Neural cell (in vitro differentiated cells): ENCODE measurements around the gene P3R3URF. TPM values are rescaled to one million over a fixed set of nuclear protein-coding genes. Genes with fewer than 3 reads are reported as not detected.

Source experiments
- H2AFZ ChIP-seq: fragments of 200-600, 300-800 bp; sonication (generic), shearing (Covaris generic); 2 replicates; pipeline ENCODE4 v1.6.0; 2014; ENCODE audit warnings: low read depth, mild to moderate bottlenecking, antibody characterized with exemption, low read length, moderate library complexity
- H3F3A ChIP-seq: fragments of 200-600 bp; shearing (Covaris generic); 2 replicates; pipeline ENCODE4 v1.6.1; 2016; ENCODE audit warnings: mild to moderate bottlenecking, moderate library complexity, mixed read lengths, antibody characterized with exemption, low read length; ENCODE audit not compliant: insufficient read depth, poor library complexity, severe bottlenecking
- H3K27ac ChIP-seq: fragments of 200-600, 300-800 bp; sonication (generic), shearing (Covaris generic); 2 replicates; pipeline ENCODE4 v1.5.1; 2014; ENCODE audit warnings: mild to moderate bottlenecking, low read length, moderate library complexity
- H3K27me3 ChIP-seq: fragments of 300-800, 200-600 bp; sonication (generic), shearing (Covaris generic); 2 replicates; pipeline ENCODE4 v1.6.0; 2014; ENCODE audit warnings: mild to moderate bottlenecking, low read depth, low read length, moderate library complexity; ENCODE audit not compliant: insufficient read depth
- H3K36me3 ChIP-seq: fragments of 300-800, 200-600 bp; sonication (generic), shearing (Covaris generic); 2 replicates; pipeline ENCODE4 v1.5.1; 2014; ENCODE audit warnings: mild to moderate bottlenecking, antibody characterized with exemption, low read length, moderate library complexity; ENCODE audit not compliant: insufficient read depth
- H3K4me2 ChIP-seq: fragments of 300-800, 200-600 bp; sonication (generic), shearing (Covaris generic); 2 replicates; pipeline ENCODE4 v1.6.0; 2014; ENCODE audit warnings: mild to moderate bottlenecking, low read length
- H3K4me3 ChIP-seq: fragments of 300-800, 200-600 bp; sonication (generic), shearing (Covaris generic); 2 replicates; pipeline ENCODE4 v1.5.1; 2014; ENCODE audit warnings: mild to moderate bottlenecking, low read length, moderate library complexity
- H3K79me2 ChIP-seq: fragments of 200-600 bp; shearing (Covaris generic); replicated peaks from 2 replicates; pipeline ENCODE4 v1.6.0; 2014; ENCODE audit warnings: mild to moderate bottlenecking, low read length, moderate library complexity; ENCODE audit not compliant: insufficient read depth
- H3K9ac ChIP-seq: fragments of 300-800, 200-600 bp; sonication (generic), shearing (Covaris generic); 2 replicates; pipeline ENCODE4 v1.6.1; 2016; ENCODE audit warnings: mild to moderate bottlenecking, low read length, mixed read lengths
- H3K9me2 ChIP-seq: fragments of 200-600 bp; shearing (Covaris generic); 2 replicates; pipeline ENCODE4 v1.6.1; 2016; ENCODE audit warnings: mild to moderate bottlenecking, low read length, mixed read lengths; ENCODE audit not compliant: insufficient read depth
- H3K9me3 ChIP-seq: fragments of 200-600, 300-800 bp; sonication (generic), shearing (Covaris generic); 2 replicates; pipeline ENCODE4 v1.6.1; 2016; ENCODE audit warnings: mild to moderate bottlenecking, mixed run types, low read length, moderate library complexity, mixed read lengths
- H4K20me1 ChIP-seq: fragments of 200-600 bp; shearing (Covaris generic); 2 replicates; pipeline ENCODE4 v1.6.1; 2016; ENCODE audit warnings: mild to moderate bottlenecking, mixed run types; ENCODE audit not compliant: insufficient read depth
- EP300 ChIP-seq: fragments of 450-650 bp; conservative IDR thresholded peaks from 2 replicates; pipeline ENCODE4 v1.6.1; 2014; ENCODE audit warnings: antibody characterized with exemption, mild to moderate bottlenecking, moderate library complexity; ENCODE audit not compliant: poor library complexity, severe bottlenecking
- EZH2 ChIP-seq: fragments of 200-600, 300-800 bp; shearing (Covaris generic), sonication (generic); IDR thresholded peaks from 2 replicates; pipeline ENCODE4 v1.6.1; 2014; ENCODE audit warnings: antibody characterized with exemption, low read length, borderline replicate concordance, mild to moderate bottlenecking; ENCODE audit not compliant: insufficient read depth, poor library complexity, severe bottlenecking
- MXI1 ChIP-seq: fragments of 450-650 bp; conservative IDR thresholded peaks from 2 replicates; pipeline ENCODE4 v1.6.1; 2014; ENCODE audit warnings: antibody characterized with exemption, mild to moderate bottlenecking; ENCODE audit not compliant: poor library complexity, severe bottlenecking
- POLR2AphosphoS5 ChIP-seq: IDR thresholded peaks from 2 replicates; pipeline ENCODE4 v1.6.1; 2012
- RAD21 ChIP-seq: fragments of 450-650 bp; conservative IDR thresholded peaks from 2 replicates; pipeline ENCODE4 v1.6.1; 2014; ENCODE audit warnings: antibody characterized with exemption, mild to moderate bottlenecking, moderate library complexity
- SMC3 ChIP-seq: fragments of 450-650 bp; conservative IDR thresholded peaks from 2 replicates; pipeline ENCODE4 v1.6.1; 2014; ENCODE audit warnings: antibody characterized with exemption, mild to moderate bottlenecking, moderate library complexity; ENCODE audit not compliant: poor library complexity
- TAF1 ChIP-seq: IDR thresholded peaks from 2 replicates; pipeline ENCODE4 v1.6.1; 2012; ENCODE audit warnings: low read depth
- polyA plus RNA-seq: library from polyadenylated mRNA; depleted of rRNA; stranded (reverse); fragments of >200 nt; gene quantifications from 2 replicates; pipeline ENCODE4 v1.2.3, GENCODE V29; 2014
- TF ChIP-seq, protein P1 (sequence below): fragments of 450-650 bp; IDR thresholded peaks from 2 replicates; pipeline ENCODE4 v1.5.1; 2014; ENCODE audit warnings: antibody characterized with exemption, mild to moderate bottlenecking, moderate library complexity; ENCODE audit not compliant: poor library complexity, severe bottlenecking
- TF ChIP-seq, protein P2 (sequence below): IDR thresholded peaks from 2 replicates; pipeline ENCODE4 v1.6.1; 2012; ENCODE audit warnings: borderline replicate concordance

Gene P3R3URF
- polyA plus RNA-seq, 1 donor from 2014 or later, result not detected

DNA sequence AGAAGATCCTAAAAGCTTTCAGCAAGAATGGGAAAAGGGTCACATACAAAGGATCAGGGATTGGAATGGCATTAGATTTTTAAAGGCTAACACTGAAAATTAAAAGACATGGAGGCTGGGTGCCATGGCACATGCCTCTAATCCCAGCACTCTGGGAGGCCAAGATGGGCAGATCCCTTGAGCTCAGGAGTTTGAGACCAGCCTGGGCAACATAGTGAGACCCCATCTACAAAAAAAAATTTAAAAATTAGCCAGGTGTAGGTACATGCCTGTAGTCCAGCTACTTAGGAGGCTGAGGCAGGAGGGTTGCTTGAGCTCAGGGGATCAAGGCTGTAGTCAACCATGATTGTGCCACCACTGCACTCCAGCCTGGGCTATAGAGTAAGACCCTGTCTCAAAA, 39.2 kb upstream of the P3R3URF start:
- TF ChIP-seq EZH2, result no peak
- TF ChIP-seq RAD21, result no peak
- no peak for TF ChIP-seq SMC3
- TF ChIP-seq MXI1, result no peak
- no peak for TF ChIP-seq EP300
- TF ChIP-seq POLR2AphosphoS5, result no peak
- TF ChIP-seq TAF1, result no peak
- TF ChIP-seq, protein P1, sequence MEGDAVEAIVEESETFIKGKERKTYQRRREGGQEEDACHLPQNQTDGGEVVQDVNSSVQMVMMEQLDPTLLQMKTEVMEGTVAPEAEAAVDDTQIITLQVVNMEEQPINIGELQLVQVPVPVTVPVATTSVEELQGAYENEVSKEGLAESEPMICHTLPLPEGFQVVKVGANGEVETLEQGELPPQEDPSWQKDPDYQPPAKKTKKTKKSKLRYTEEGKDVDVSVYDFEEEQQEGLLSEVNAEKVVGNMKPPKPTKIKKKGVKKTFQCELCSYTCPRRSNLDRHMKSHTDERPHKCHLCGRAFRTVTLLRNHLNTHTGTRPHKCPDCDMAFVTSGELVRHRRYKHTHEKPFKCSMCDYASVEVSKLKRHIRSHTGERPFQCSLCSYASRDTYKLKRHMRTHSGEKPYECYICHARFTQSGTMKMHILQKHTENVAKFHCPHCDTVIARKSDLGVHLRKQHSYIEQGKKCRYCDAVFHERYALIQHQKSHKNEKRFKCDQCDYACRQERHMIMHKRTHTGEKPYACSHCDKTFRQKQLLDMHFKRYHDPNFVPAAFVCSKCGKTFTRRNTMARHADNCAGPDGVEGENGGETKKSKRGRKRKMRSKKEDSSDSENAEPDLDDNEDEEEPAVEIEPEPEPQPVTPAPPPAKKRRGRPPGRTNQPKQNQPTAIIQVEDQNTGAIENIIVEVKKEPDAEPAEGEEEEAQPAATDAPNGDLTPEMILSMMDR, result no peak
- TF ChIP-seq, protein P2, sequence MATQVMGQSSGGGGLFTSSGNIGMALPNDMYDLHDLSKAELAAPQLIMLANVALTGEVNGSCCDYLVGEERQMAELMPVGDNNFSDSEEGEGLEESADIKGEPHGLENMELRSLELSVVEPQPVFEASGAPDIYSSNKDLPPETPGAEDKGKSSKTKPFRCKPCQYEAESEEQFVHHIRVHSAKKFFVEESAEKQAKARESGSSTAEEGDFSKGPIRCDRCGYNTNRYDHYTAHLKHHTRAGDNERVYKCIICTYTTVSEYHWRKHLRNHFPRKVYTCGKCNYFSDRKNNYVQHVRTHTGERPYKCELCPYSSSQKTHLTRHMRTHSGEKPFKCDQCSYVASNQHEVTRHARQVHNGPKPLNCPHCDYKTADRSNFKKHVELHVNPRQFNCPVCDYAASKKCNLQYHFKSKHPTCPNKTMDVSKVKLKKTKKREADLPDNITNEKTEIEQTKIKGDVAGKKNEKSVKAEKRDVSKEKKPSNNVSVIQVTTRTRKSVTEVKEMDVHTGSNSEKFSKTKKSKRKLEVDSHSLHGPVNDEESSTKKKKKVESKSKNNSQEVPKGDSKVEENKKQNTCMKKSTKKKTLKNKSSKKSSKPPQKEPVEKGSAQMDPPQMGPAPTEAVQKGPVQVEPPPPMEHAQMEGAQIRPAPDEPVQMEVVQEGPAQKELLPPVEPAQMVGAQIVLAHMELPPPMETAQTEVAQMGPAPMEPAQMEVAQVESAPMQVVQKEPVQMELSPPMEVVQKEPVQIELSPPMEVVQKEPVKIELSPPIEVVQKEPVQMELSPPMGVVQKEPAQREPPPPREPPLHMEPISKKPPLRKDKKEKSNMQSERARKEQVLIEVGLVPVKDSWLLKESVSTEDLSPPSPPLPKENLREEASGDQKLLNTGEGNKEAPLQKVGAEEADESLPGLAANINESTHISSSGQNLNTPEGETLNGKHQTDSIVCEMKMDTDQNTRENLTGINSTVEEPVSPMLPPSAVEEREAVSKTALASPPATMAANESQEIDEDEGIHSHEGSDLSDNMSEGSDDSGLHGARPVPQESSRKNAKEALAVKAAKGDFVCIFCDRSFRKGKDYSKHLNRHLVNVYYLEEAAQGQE, result no peak

DNA sequence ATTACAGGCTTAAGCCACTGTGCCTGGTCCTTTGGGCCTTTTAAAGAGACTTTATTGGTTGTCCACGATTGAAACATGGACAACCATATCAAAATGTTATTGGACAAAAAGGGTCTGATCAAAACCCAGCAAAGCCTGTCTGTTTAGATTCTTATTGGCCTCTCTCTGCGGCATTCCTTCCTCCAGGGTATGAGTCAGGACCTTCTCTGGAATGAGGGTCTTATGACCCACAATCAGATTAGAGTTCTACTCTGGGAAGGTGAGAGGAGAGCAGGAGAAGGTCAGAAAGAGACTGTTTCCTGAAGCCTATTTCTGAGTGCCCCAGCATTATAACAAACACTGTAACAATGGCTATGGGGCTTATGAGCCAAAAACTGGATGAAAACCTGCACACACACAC, 34.8 kb upstream of the P3R3URF start:
- no peaks in the 10 kb centered on the region for H4K20me1 ChIP-seq
- no peaks in the 10 kb centered on the region for H3F3A ChIP-seq
- H3K36me3 ChIP-seq, result no peaks in the 10 kb centered on the region
- H3K9me2 ChIP-seq, result no peaks in the 10 kb centered on the region
- no peak overlapping the region for H3K27ac ChIP-seq
- TF ChIP-seq POLR2AphosphoS5 (no peak), RAD21 (no peak), SMC3 (no peak), TAF1 (no peak), EZH2 (no peak), MXI1 (no peak), EP300 (no peak)
- TF ChIP-seq, protein P1, result no peak
- TF ChIP-seq, protein P2, result no peak
- H3K9ac ChIP-seq, result no peak overlapping the region
- no peaks in the 10 kb centered on the region for H3K27me3 ChIP-seq
- no peak overlapping the region for H3K4me3 ChIP-seq
- no peak overlapping the region for H3K4me2 ChIP-seq
- no peak overlapping the region for H2AFZ ChIP-seq
- H3K79me2 ChIP-seq, result no peaks in the 10 kb centered on the region
- H3K9me3 ChIP-seq, result no peaks in the 10 kb centered on the region

More for the DNA sequence above, 39.2 kb upstream of the P3R3URF start:
- Histone ChIP-seq H3K27me3 (no peaks in the 10 kb centered on the region), H2AFZ (no peak overlapping the region), H3K9ac (no peak overlapping the region), H3K4me3 (no peak overlapping the region), H3F3A (no peaks in the 10 kb centered on the region), H3K4me2 (no peak overlapping the region), H3K79me2 (no peaks in the 10 kb centered on the region), H3K36me3 (no peaks in the 10 kb centered on the region), H3K9me3 (no peaks in the 10 kb centered on the region), H3K9me2 (no peaks in the 10 kb centered on the region), H4K20me1 (no peaks in the 10 kb centered on the region), H3K27ac (no peak overlapping the region)
